ENCODE measurements around the gene CRYBG2.

CRYBG2 gene

DNA sequence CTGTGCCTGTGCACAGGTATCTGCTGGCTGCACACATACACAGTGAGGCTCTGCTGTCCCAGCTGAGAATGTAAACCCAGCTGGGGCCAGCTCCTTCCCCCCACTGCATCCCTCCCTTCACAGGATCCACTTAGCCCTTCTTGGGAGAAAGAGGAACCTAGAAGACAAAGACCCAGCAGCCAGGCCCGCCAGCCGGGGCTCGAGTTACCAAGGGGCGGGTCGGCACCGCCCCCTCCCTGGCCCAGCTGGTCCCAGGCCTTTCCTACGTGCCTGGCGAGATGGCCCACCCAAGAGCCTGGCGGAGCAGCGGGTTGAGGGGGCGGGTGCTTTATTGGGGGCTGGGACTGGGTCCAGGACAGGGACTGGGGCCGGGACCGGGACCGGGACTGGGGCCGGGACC is 72.0 kb downstream of the CRYBG2 start:
- Mint-ChIP-seq H3K4me1 (ENCODE audit: low read depth) (peaks cover 76% of the 10 kb centered on the region), H3K4me3 (peak overlapping the region; percentile 99), H3K27ac (peak overlapping the region; percentile 88), H3K36me3 (ENCODE audit: low read depth) (peaks cover 51% of the 10 kb centered on the region), H3K27me3 (ENCODE audit: low read depth) (no peaks in the 10 kb centered on the region), H3K9me3 (no peaks in the 10 kb centered on the region)

DNA sequence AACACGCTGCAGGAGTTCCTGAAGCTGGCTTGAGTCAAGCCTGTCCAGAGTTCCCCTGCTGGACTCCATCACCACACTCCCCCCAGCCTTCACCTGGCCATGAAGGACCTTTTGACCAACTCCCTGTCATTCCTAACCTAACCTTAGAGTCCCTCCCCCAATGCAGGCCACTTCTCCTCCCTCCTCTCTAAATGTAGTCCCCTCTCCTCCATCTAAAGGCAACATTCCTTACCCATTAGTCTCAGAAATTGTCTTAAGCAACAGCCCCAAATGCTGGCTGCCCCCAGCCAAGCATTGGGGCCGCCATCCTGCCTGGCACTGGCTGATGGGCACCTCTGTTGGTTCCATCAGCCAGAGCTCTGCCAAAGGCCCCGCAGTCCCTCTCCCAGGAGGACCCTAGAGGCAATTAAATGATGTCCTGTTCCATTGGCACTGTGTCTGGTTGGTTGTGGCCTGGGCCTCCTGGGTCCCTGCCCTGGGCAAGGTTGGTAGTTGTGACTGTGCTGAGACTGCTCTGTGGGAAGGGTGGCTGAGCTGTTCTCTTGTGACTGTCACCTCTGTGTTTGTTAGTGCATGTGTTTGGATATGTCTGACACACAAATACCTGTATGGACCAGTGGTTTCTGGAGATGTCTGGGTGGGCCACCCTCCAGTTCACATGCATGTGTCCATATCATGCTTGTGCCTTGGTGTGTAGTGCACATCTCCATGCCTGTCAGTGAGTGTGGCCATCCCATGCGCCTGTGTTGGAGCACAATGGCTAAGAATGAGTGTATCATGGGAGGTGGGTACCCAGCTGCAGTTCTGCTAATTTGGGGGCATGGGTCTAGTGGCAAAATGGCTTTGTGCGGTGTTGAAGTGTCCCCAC is 72.6 kb downstream of the CRYBG2 start:
- H3K4me1 Mint-ChIP-seq (ENCODE audit: low read depth): peaks cover 77% of the 10 kb centered on the region
- H3K9me3 Mint-ChIP-seq: no peaks in the 10 kb centered on the region
- peak overlapping the region; percentile 99 for H3K4me3 Mint-ChIP-seq
- no peaks in the 10 kb centered on the region for H3K27me3 Mint-ChIP-seq (ENCODE audit: low read depth)
- peak overlapping the region; percentile 88 for H3K27ac Mint-ChIP-seq
- peaks cover 55% of the 10 kb centered on the region for H3K36me3 Mint-ChIP-seq (ENCODE audit: low read depth)

DNA sequence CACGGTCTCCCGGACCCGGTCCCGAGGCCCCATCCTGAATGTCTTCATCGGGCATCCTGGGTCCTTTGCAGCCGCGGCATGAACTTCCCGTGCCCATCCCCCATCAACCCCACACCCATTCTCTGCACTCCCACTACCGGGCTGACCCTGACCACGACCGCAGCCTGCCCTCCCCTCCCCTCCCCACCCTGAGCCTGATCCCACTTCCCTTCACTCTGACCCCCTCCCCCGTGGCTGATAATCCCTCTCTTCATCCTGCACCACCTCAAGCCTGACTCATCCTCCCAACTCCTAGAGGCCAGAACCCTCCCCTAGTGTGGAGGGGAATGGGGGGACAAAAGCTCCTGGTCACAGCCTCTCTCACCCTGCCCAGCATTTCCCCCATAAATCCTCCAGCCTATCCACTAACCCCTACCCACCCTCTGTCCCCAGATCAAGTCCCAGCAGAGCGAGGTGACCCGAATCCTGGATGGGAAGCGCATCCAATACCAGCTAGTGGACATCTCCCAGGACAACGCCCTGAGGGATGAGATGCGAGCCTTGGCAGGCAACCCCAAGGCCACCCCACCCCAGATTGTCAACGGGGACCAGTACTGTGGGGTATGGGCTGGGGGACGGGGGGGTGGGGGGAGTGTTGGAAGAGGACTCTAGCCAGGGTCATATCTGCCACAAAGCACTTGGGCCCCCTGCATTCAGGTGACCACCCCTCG is 73.4 kb downstream of the CRYBG2 start:
- H3K27me3 Mint-ChIP-seq (ENCODE audit: low read depth): no peaks in the 10 kb centered on the region
- H3K9me3 Mint-ChIP-seq: no peaks in the 10 kb centered on the region
- peaks cover 78% of the 10 kb centered on the region for H3K4me1 Mint-ChIP-seq (ENCODE audit: low read depth)
- H3K4me3 Mint-ChIP-seq: peak overlapping the region; percentile 99
- peak overlapping the region; percentile 86 for H3K27ac Mint-ChIP-seq
- H3K36me3 Mint-ChIP-seq (ENCODE audit: low read depth): peaks cover 56% of the 10 kb centered on the region

DNA sequence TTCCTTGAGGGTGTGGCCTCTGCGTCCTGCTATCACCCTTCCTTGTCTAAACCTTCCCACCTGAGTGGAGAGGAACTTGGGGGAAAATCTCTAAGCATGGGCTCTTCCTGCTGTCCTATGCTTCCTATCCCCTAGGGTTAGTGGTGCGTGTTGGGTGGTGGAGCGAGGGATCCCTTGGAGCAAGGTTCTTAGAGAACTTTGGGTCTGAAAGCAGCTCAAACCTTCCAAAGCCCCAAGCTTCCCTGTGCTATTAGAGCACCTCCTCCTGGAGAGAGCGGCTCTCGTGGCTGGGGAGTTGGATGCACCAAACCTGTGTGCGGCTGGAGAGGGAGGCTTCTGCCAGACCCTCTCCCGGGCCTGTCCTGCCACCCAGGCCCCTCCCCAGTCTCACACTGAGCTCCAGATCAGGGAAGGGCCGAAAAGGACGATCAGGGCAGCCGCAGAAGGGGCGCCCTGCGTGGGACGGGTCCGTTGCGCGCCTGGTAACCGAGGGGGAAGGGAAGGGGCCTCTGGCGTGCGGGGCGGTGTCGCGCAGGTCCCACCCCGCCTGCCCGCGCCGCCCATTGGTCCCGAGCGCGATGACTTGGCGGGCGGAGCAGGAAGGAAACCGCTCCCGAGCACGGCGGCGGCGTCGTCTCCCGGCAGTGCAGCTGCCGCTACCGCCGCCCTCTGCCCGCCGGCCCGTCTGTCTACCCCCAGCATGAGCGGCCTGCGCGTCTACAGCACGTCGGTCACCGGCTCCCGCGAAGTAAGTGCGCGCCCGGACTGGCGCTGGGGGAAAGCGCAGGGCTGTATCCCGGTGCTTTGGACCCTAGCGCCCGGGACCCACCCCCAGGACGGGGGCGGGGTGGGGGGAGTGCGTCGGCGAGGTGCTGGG is 74.2 kb downstream of the CRYBG2 start, which contains the start of gene SH3BGRL3:
SH3BGRL3 (plus strand) TSS at position 631 of the 877 bp plus-strand sequence; CDS start at position 701, 70 bp downstream.
- Mint-ChIP-seq H3K4me3 (peak within 1 kb of the TSS; percentile 99), H3K4me1 (ENCODE audit: low read depth) (peaks cover 72% of the 10 kb centered on the region), H3K36me3 (ENCODE audit: low read depth) (peaks cover 50% of the 10 kb centered on the region), H3K9me3 (no peaks in the 10 kb centered on the region), H3K27me3 (ENCODE audit: low read depth) (no peaks in the 10 kb centered on the region), H3K27ac (peak within 1 kb of the TSS; percentile 88)

DNA sequence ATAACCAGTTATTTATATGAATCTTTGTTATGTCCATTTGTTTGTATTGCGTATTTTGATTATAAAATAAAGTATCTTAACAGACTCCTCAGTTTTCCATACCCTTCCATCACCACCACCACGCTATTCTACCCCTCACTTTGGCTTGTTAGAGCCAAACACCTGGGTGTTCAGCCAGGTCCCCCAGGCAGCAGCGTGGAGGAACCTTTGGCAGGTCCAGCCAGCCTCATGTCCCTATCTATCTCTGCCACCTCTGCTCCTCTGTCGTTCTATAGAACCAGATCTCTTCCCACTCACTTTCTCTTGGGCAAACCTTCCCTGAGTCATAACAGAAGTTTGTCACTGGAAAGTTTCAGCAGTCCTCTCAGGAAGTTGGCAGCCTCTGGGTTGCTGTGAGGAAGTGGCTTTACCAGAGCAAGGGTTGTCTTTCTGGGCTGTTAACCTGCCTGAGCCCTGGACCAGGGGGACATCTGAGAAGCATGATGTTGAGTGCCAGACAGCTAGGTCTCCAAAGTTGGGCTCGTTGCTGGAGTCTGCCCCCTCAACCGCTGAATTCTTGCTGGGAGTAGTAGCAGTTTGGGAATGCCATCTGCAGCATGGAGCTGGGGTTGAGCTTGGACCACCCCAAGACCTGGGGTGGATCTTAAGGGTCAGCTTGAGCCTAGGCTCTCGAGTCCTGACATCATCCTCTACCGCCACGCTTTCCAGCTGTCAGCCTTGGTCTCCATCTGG is 75.0 kb downstream of the CRYBG2 start:
- Mint-ChIP-seq H3K36me3 (ENCODE audit: low read depth) (peaks cover 51% of the 10 kb centered on the region), H3K4me1 (ENCODE audit: low read depth) (peaks cover 70% of the 10 kb centered on the region), H3K27me3 (ENCODE audit: low read depth) (no peaks in the 10 kb centered on the region), H3K27ac (peak overlapping the region; percentile 84), H3K9me3 (no peaks in the 10 kb centered on the region), H3K4me3 (peak overlapping the region; percentile 99)

DNA sequence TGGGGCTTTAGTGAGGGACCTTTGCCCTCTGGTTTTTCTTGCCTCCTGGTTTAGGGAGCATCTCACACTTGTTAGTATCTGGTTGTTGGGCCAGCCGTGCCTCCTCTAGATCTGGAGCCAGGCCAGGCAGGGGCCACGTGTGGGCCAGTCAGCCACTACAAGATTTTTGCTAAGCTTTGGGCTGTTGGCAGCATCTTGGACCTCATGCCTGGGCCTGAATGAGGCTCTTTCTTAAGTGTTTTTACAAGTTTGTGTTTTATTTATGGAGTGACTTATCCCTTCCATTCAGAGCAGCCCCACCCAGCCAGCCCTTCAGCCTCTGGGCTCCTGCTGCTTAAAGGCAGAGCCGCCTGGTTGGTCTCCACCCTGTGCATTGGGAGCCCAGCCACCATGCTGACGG is 75.6 kb downstream of the CRYBG2 start:
- no peaks in the 10 kb centered on the region for H3K9me3 Mint-ChIP-seq
- peaks cover 46% of the 10 kb centered on the region for H3K36me3 Mint-ChIP-seq (ENCODE audit: low read depth)
- H3K27me3 Mint-ChIP-seq (ENCODE audit: low read depth): no peaks in the 10 kb centered on the region
- H3K4me1 Mint-ChIP-seq (ENCODE audit: low read depth): peaks cover 64% of the 10 kb centered on the region
- H3K27ac Mint-ChIP-seq: peak overlapping the region; percentile 74
- H3K4me3 Mint-ChIP-seq: peak overlapping the region; percentile 49

DNA sequence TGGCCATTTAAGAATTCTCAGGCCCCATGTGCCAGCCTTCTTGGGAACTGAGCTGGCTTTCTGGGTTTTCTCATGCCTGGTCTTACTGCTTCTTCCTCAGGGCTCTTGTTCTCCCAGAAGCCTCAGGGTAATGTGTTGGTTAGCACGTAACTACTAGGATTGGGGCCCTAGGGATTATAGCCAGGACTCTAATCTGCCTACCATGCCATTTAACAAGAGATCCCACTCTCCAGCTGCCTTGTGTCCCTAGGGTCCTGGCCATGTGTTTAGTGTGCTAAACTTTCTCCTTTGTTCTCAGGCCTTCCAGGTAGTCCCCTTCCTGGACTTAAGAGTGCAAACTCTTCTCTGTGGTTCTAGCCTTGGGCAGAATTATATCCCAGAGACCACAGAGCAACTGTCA is 76.2 kb downstream of the CRYBG2 start:
- Mint-ChIP-seq H3K4me3 (peak overlapping the region; percentile 49), H3K27ac (peak overlapping the region; percentile 74), H3K36me3 (ENCODE audit: low read depth) (peaks cover 43% of the 10 kb centered on the region), H3K9me3 (no peaks in the 10 kb centered on the region), H3K27me3 (ENCODE audit: low read depth) (no peaks in the 10 kb centered on the region), H3K4me1 (ENCODE audit: low read depth) (peaks cover 58% of the 10 kb centered on the region)

DNA sequence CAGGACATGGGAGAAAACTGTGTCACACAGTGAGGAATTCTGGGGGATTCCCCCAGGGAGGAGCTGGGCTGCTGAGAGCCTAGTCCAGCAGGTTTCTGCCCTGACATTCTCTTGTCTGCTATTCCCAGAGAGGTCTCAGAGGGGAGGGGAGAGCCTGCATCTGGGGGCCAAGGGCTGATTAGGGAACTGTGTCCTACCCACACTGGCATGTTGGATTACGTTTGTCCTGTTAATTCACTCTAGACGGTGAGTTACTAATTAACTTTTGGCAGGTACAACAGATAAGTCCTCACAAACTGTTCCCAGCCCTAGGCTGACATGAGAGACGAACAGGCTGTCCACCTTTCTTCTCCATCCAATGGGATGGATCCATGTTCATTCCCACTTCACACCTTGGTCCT is 76.7 kb downstream of the CRYBG2 start:
- peak overlapping the region; percentile 79 for H3K4me3 Mint-ChIP-seq
- H3K27me3 Mint-ChIP-seq (ENCODE audit: low read depth): no peaks in the 10 kb centered on the region
- H3K9me3 Mint-ChIP-seq: no peaks in the 10 kb centered on the region
- H3K4me1 Mint-ChIP-seq (ENCODE audit: low read depth): peaks cover 54% of the 10 kb centered on the region
- H3K27ac Mint-ChIP-seq: peak overlapping the region; percentile 98
- peaks cover 41% of the 10 kb centered on the region for H3K36me3 Mint-ChIP-seq (ENCODE audit: low read depth)

DNA sequence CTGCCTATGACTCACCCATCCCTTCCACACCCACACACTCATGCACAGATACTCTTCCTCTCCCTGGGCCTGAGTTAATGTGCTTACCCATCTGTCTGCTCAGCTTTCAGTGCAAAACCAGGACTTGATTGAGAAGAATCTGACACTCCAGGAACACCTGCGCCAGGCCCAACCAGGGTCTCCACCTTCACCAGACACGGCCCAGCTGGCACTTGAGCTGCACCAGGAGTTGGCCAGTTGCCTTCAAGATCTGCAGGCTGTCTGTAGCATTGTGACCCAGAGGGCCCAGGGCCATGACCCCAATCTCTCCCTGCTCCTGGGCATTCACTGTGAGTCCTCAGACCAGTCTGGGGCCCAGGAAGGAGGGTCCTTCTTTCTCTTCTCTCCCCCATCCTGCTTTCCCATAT is 77.5 kb downstream of the CRYBG2 start:
- Mint-ChIP-seq H3K4me1 (ENCODE audit: low read depth) (peaks cover 50% of the 10 kb centered on the region), H3K36me3 (ENCODE audit: low read depth) (peaks cover 43% of the 10 kb centered on the region), H3K27me3 (ENCODE audit: low read depth) (no peaks in the 10 kb centered on the region), H3K27ac (peak overlapping the region; percentile 98), H3K4me3 (peak overlapping the region; percentile 79), H3K9me3 (no peaks in the 10 kb centered on the region)

DNA sequence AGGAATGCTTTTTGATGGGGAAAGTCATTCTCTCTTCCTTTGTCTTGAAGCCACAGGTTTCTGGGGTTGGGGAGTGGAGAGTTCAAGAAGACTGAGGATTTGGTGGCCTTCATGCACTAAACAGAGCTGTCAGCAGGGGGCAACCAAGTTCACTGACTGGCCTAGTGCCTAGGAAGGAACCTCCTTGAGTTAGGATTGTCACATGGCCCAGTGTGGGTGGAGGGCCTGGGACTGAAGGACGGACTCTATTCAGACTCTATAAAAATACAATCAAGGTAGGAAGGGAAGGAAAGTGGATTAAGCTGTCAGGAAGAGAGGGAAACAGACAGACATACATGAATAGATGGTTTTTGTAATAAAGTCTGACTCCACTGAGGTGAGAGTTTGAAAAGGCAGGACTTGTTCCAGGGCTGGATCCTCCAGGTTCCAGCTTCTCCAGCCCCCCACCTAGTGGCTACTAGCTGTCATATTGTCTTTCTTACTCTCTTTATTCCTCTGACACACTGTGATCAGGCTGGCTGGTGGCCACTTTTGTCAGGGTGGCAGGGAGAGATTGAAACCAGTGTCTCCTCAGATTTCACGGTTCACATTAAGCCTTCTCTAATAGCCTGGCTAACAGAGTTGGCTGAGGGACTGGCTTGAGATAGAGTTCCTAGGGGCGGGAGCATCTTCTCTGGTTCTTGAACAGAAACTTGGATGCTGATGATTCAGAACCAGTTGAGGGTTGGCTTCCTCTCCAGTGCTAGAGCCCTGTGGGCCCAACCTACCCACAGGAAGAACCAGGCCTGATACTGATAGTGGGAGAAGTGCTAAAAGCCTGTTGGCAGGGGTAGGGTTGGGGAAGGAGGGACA is 78.1 kb downstream of the CRYBG2 start:
- Mint-ChIP-seq H3K4me1 (ENCODE audit: low read depth) (peaks cover 44% of the 10 kb centered on the region), H3K27me3 (ENCODE audit: low read depth) (no peaks in the 10 kb centered on the region), H3K36me3 (ENCODE audit: low read depth) (peaks cover 40% of the 10 kb centered on the region), H3K9me3 (no peaks in the 10 kb centered on the region), H3K4me3 (peak overlapping the region; percentile 79), H3K27ac (peak overlapping the region; percentile 98)

DNA sequence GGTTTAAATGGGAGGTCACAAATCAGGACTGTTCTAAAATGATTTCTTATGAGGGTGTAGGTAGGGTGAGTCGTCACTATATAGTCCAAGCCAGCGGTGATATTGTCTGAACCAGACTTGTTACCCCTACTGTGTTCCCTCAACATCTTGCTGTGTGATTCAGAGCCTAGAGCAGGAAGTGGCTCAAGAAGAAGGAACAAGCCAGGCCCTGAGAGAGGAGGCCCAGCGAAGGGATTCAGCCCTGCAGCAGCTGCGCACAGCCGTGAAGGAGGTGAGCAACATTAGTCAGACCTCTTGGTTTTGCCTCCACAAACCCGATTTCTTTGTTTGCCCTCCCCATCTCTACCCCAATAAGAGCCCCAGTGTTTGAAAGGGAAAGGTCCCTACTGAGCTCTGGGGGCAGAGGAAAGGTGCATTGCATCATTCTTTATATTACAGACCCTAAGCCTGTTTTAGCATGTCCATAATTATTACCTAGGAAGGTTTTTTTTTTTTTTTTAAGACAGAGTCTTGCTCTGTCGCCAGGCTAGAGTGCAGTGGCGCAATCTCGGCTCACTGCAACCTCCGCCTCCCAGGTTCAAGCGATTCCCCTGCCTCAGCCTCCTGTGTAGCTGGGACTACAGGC is 79.0 kb downstream of the CRYBG2 start:
- Mint-ChIP-seq H3K36me3 (ENCODE audit: low read depth) (peaks cover 41% of the 10 kb centered on the region), H3K4me1 (ENCODE audit: low read depth) (peaks cover 43% of the 10 kb centered on the region), H3K4me3 (no peak overlapping the region)

More for the DNA sequence above, 79.0 kb downstream of the CRYBG2 start:
- H3K27ac Mint-ChIP-seq: peak overlapping the region; percentile 13
- no peaks in the 10 kb centered on the region for H3K27me3 Mint-ChIP-seq (ENCODE audit: low read depth)
- no peaks in the 10 kb centered on the region for H3K9me3 Mint-ChIP-seq
